GM23338 (cell line): ENCODE measurements around the gene CPNE7. TPM values are rescaled to one million over a fixed set of nuclear protein-coding genes. Genes with fewer than 3 reads are reported as not detected.

Source experiments
- ATAC-seq: fragments of 200-7000 bp; cut with Tn5 transposase; 3 replicates; pipeline ENCODE4 v1.9.1; 2020
- DNase-seq: peaks from one replicate; pipeline ENCODE4 v3.0.0-alpha.2; 2015; ENCODE audit warnings: low spot score
- H2AFZ ChIP-seq: fragments of 200-600 bp; sonication (generic); 2 replicates; pipeline ENCODE4 v1.8.0; 2016; ENCODE audit warnings: antibody characterized with exemption, mild to moderate bottlenecking, moderate library complexity
- H3F3A ChIP-seq: fragments of 200-600 bp; sonication (generic); replicated peaks from 2 replicates; pipeline ENCODE4 v1.8.0; 2017; ENCODE audit warnings: antibody characterized with exemption, mixed run types, low read depth
- H3K27ac ChIP-seq: fragments of 200-600 bp; sonication (generic); 2 replicates; pipeline ENCODE4 v1.6.1; 2016; ENCODE audit warnings: low read depth
- H3K27me3 ChIP-seq: fragments of 200-600 bp; sonication (generic); 2 replicates; pipeline ENCODE4 v1.8.0; 2016; ENCODE audit warnings: mild to moderate bottlenecking, mixed run types, moderate library complexity; ENCODE audit not compliant: insufficient read depth
- H3K36me3 ChIP-seq: fragments of 200-600 bp; sonication (generic); 2 replicates; pipeline ENCODE4 v1.8.0; 2016; ENCODE audit warnings: mild to moderate bottlenecking; ENCODE audit not compliant: insufficient read depth
- H3K4me1 ChIP-seq: fragments of 200-600 bp; sonication (generic); 2 replicates; pipeline ENCODE4 v1.8.0; 2016; ENCODE audit warnings: mild to moderate bottlenecking, moderate library complexity; ENCODE audit not compliant: insufficient read depth
- H3K4me2 ChIP-seq: fragments of 200-600 bp; sonication (generic); 2 replicates; pipeline ENCODE4 v1.7.1; 2017; ENCODE audit warnings: mixed run types
- H3K4me3 ChIP-seq: fragments of 200-600 bp; sonication (generic); 2 replicates; pipeline ENCODE4 v1.6.1; 2016; ENCODE audit warnings: mixed run types
- H3K79me2 ChIP-seq: fragments of 200-600 bp; sonication (generic); replicated peaks from 2 replicates; pipeline ENCODE4 v1.8.0; 2017; ENCODE audit warnings: mild to moderate bottlenecking; ENCODE audit not compliant: insufficient read depth
- H3K9me2 ChIP-seq: fragments of 200-600 bp; sonication (generic); 2 replicates; pipeline ENCODE4 v1.8.0; 2017; ENCODE audit not compliant: insufficient read depth
- H4K20me1 ChIP-seq: fragments of 200-600 bp; sonication (generic); replicated peaks from 2 replicates; pipeline ENCODE4 v1.8.0; 2017; ENCODE audit warnings: mild to moderate bottlenecking; ENCODE audit not compliant: insufficient read depth
- H3K27ac Mint-ChIP-seq: 2 replicates; pipeline ENCODE4 v1.8.0; 2020; ENCODE audit warnings: inconsistent platforms, mild to moderate bottlenecking, moderate library complexity, mixed read lengths
- H3K27me3 Mint-ChIP-seq: 3 replicates; pipeline ENCODE4 v1.8.0; 2022; ENCODE audit warnings: low read depth, mild to moderate bottlenecking, moderate library complexity, mixed read lengths, inconsistent platforms; ENCODE audit not compliant: insufficient read depth, poor library complexity
- H3K36me3 Mint-ChIP-seq: 3 replicates; pipeline ENCODE4 v1.8.0; 2021; ENCODE audit warnings: low read depth, mild to moderate bottlenecking, inconsistent platforms, moderate library complexity, mixed read lengths
- H3K4me1 Mint-ChIP-seq: 3 replicates; pipeline ENCODE4 v1.8.0; 2020; ENCODE audit warnings: mild to moderate bottlenecking, inconsistent platforms, mixed read lengths
- H3K4me3 Mint-ChIP-seq: 3 replicates; pipeline ENCODE4 v1.8.0; 2021; ENCODE audit warnings: moderate library complexity, mild to moderate bottlenecking, inconsistent platforms, mixed read lengths
- H3K9me3 Mint-ChIP-seq: 3 replicates; pipeline ENCODE4 v1.8.0; 2020; ENCODE audit warnings: moderate library complexity, mild to moderate bottlenecking, inconsistent platforms, mixed read lengths
- CTCF ChIP-seq, 2 experiments: fragments of 200-600 bp in 1 of 2; sonication (generic) in 1 of 2; conservative IDR thresholded peaks; 2 replicates each; pipeline versions ENCODE4 v1.5.1 to v1.6.1; 2016 to 2017; ENCODE audit warnings: antibody characterized with exemption in 2 of 2, low read depth in 2 of 2, mild to moderate bottlenecking in 2 of 2, moderate library complexity in 1 of 2
- EZH2 ChIP-seq: fragments of 200-600 bp; sonication (generic); IDR thresholded peaks from one replicate; pipeline ENCODE4 v1.8.0; 2017; ENCODE audit warnings: antibody characterized with exemption, mild to moderate bottlenecking, low read depth; ENCODE audit not compliant: unreplicated experiment
- EZH2phosphoT487 ChIP-seq: fragments of 200-600 bp; sonication (generic); IDR thresholded peaks from one replicate; pipeline ENCODE4 v1.8.1; 2018; ENCODE audit warnings: antibody characterized with exemption; ENCODE audit not compliant: unreplicated experiment
- POLR2AphosphoS5 ChIP-seq: IDR thresholded peaks from 2 replicates; pipeline ENCODE4 v1.6.1; 2016; ENCODE audit warnings: antibody characterized with exemption, low read depth
- REST ChIP-seq: IDR thresholded peaks from one replicate; pipeline ENCODE4 v1.6.1; 2018; ENCODE audit warnings: antibody characterized with exemption; ENCODE audit not compliant: unreplicated experiment
- STAT1 ChIP-seq: IDR thresholded peaks from one replicate; pipeline ENCODE4 v1.6.1; 2016; ENCODE audit warnings: antibody characterized with exemption; ENCODE audit not compliant: unreplicated experiment
- ZNF114 ChIP-seq: fragments of 250-450 bp; sonication (Bioruptor Pico); IDR thresholded peaks from 2 replicates; pipeline ENCODE4 v1.5.0; 2020; ENCODE audit warnings: mild to moderate bottlenecking, moderate library complexity
- polyA plus RNA-seq: library from polyadenylated mRNA; unstranded; fragments of >200 nt; fragmentation: Nextera tagmentation; extraction: Ambion mirVana; gene quantifications from 2 replicates; pipeline ENCODE4 v1.2.1, GENCODE V29; 2016
- total RNA-seq: library from RNA; depleted of rRNA; stranded (reverse); fragments of >200 nt; shearing (Covaris generic); gene quantifications from 2 replicates; pipeline ENCODE4 v1.2.3, GENCODE V29; 2014
- TF ChIP-seq, protein P1 (sequence below): fragments of 250-450 bp; sonication (Bioruptor Pico); IDR thresholded peaks from 2 replicates; pipeline ENCODE4 v1.5.0; 2020; ENCODE audit warnings: mild to moderate bottlenecking, moderate library complexity

Gene CPNE7
- total and polyA plus RNA-seq, 2 experiments from 2014 or later, result 11.2 to 15.7 TPM

DNA sequence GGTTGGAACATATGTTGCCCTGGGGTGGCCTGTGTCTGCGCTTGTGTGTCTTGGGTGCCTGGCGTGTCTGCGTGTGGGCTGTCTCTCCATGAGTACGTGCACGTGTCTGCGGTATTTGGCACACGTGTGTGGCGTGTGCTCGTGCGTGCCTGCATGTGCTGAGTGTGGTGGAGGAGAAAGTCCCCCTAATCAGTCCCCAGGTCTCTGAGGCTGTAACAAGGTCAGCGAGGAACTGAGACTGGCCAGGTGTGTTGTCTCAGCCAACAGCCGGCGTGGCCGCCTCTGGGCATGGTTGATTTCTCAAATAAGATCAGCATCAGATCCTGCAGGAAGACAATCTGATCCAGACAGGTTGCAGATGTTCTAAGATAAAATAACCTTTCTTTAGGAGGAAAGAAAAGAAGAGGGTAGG is 3.5 kb upstream of the CPNE7 start:
- no peak overlapping the region for H3K4me3 Mint-ChIP-seq
- H3K79me2 ChIP-seq, result no peaks in the 10 kb centered on the region
- peaks cover 21% of the 10 kb centered on the region for H3K27me3 Mint-ChIP-seq
- H3K4me1 ChIP-seq, result peaks cover 5% of the 10 kb centered on the region; the same call in 1 of the 2 replicates
- no peak overlapping the region for H3K27ac ChIP-seq
- TF ChIP-seq EZH2 (no peak), REST (no peak), EZH2phosphoT487 (no peak), STAT1 (no peak), CTCF (conservative IDR thresholded peaks at IDR 0.05; ENCODE audit: low read depth in 2 of 2) (no peak), ZNF114 (CRISPR knock-in tag) (no peak), POLR2AphosphoS5 (no peak)
- TF ChIP-seq, protein P1, sequence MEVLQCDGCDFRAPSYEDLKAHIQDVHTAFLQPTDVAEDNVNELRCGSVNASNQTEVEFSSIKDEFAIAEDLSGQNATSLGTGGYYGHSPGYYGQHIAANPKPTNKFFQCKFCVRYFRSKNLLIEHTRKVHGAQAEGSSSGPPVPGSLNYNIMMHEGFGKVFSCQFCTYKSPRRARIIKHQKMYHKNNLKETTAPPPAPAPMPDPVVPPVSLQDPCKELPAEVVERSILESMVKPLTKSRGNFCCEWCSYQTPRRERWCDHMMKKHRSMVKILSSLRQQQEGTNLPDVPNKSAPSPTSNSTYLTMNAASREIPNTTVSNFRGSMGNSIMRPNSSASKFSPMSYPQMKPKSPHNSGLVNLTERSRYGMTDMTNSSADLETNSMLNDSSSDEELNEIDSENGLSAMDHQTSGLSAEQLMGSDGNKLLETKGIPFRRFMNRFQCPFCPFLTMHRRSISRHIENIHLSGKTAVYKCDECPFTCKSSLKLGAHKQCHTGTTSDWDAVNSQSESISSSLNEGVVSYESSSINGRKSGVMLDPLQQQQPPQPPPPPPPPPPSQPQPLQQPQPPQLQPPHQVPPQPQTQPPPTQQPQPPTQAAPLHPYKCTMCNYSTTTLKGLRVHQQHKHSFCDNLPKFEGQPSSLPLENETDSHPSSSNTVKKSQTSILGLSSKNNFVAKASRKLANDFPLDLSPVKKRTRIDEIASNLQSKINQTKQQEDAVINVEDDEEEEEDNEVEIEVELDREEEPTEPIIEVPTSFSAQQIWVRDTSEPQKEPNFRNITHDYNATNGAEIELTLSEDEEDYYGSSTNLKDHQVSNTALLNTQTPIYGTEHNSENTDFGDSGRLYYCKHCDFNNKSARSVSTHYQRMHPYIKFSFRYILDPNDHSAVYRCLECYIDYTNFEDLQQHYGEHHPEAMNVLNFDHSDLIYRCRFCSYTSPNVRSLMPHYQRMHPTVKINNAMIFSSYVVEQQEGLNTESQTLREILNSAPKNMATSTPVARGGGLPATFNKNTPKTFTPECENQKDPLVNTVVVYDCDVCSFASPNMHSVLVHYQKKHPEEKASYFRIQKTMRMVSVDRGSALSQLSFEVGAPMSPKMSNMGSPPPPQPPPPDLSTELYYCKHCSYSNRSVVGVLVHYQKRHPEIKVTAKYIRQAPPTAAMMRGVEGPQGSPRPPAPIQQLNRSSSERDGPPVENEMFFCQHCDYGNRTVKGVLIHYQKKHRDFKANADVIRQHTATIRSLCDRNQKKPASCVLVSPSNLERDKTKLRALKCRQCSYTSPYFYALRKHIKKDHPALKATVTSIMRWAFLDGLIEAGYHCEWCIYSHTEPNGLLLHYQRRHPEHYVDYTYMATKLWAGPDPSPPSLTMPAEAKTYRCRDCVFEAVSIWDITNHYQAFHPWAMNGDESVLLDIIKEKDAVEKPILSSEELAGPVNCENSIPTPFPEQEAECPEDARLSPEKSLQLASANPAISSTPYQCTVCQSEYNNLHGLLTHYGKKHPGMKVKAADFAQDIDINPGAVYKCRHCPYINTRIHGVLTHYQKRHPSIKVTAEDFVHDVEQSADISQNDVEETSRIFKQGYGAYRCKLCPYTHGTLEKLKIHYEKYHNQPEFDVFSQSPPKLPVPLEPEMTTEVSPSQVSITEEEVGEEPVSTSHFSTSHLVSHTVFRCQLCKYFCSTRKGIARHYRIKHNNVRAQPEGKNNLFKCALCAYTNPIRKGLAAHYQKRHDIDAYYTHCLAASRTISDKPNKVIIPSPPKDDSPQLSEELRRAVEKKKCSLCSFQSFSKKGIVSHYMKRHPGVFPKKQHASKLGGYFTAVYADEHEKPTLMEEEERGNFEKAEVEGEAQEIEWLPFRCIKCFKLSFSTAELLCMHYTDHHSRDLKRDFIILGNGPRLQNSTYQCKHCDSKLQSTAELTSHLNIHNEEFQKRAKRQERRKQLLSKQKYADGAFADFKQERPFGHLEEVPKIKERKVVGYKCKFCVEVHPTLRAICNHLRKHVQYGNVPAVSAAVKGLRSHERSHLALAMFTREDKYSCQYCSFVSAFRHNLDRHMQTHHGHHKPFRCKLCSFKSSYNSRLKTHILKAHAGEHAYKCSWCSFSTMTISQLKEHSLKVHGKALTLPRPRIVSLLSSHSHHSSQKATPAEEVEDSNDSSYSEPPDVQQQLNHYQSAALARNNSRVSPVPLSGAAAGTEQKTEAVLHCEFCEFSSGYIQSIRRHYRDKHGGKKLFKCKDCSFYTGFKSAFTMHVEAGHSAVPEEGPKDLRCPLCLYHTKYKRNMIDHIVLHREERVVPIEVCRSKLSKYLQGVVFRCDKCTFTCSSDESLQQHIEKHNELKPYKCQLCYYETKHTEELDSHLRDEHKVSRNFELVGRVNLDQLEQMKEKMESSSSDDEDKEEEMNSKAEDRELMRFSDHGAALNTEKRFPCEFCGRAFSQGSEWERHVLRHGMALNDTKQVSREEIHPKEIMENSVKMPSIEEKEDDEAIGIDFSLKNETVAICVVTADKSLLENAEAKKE (CRISPR knock-in tag), result no peak
- H4K20me1 ChIP-seq, result no peaks in the 10 kb centered on the region
- no peaks in the 10 kb centered on the region for H3K9me3 Mint-ChIP-seq
- no peaks in the 10 kb centered on the region for H3K36me3 ChIP-seq
- no peak overlapping the region for H2AFZ ChIP-seq
- peaks cover 20% of the 10 kb centered on the region for H3K27me3 ChIP-seq
- H3K9me2 ChIP-seq, result no peaks in the 10 kb centered on the region
- ATAC-seq, result no peak
- no peak overlapping the region for H3K27ac Mint-ChIP-seq
- no peaks in the 10 kb centered on the region; the same call in 1 of the 2 replicates for H3F3A ChIP-seq
- H3K36me3 Mint-ChIP-seq, result no peaks in the 10 kb centered on the region
- H3K4me3 ChIP-seq, result no peak overlapping the region
- no peak for DNase-seq
- peaks cover 3% of the 10 kb centered on the region for H3K4me1 Mint-ChIP-seq
- no peak overlapping the region for H3K4me2 ChIP-seq
